Measurements from ENCODE around the gene ACTN4. TPM values are rescaled to one million over a fixed set of nuclear protein-coding genes. Genes with fewer than 3 reads are reported as not detected.

ACTN4 gene
- total and polyA plus RNA-seq, 2 experiments from 2014 or later: 68.9 to 427 TPM

DNA sequence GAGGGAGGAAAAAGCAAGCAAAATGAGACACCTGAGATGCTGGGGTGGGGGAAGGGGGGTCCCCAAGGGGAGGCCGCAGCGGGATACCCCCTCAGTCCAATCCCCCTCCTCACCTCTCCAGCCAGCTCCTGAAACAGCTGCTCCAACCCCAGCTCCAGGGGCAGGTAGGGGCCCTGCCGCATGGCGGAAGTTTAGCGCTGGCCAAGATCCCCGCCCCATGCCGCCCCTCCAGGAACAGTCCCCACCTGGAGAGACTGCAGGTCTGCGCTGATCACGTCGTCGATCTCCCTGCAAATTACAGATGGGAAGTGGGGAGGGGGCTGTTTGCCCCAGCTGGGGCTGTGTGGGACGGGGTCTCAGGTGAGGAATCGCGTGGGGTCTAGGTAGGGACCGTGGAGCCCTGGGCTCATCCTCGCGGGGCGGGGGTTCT, 87.8 kb downstream of the ACTN4 start:
- DNase-seq (ENCODE audit: low spot score): peak; percentile 84
- Histone ChIP-seq H3K36me3 (ENCODE audit: insufficient read depth) (peaks cover 3% of the 10 kb centered on the region), H4K20me1 (replicated peaks; ENCODE audit: insufficient read depth) (peaks cover 4% of the 10 kb centered on the region), H2AFZ (no peak overlapping the region), H3K9me2 (ENCODE audit: insufficient read depth) (no peaks in the 10 kb centered on the region), H3K4me3 (peak overlapping the region; percentile 69), H3F3A (replicated peaks; ENCODE audit: low read depth) (peaks cover 12% of the 10 kb centered on the region; the same call in 1 of the 2 replicates), H3K4me1 (ENCODE audit: insufficient read depth) (peaks cover 13% of the 10 kb centered on the region), H3K27ac (ENCODE audit: low read depth) (no peak overlapping the region), H3K79me2 (replicated peaks; ENCODE audit: insufficient read depth) (no peaks in the 10 kb centered on the region), H3K27me3 (ENCODE audit: insufficient read depth) (peaks cover 10% of the 10 kb centered on the region), H3K4me2 (peak overlapping the region; percentile 84)
- Mint-ChIP-seq H3K27me3 (ENCODE audit: insufficient read depth, low read depth, poor library complexity) (peaks cover 44% of the 10 kb centered on the region), H3K9me3 (no peaks in the 10 kb centered on the region; the same call in 2 of the 3 replicates), H3K4me1 (peaks cover 18% of the 10 kb centered on the region), H3K4me3 (peak overlapping the region; percentile 75), H3K27ac (no peak overlapping the region), H3K36me3 (ENCODE audit: low read depth) (peaks cover 24% of the 10 kb centered on the region)
- TF ChIP-seq ZNF331 (CRISPR knock-in tag; IDR thresholded peaks at IDR 0.05; ENCODE audit: low read depth): no peak
- TF ChIP-seq, protein P1, sequence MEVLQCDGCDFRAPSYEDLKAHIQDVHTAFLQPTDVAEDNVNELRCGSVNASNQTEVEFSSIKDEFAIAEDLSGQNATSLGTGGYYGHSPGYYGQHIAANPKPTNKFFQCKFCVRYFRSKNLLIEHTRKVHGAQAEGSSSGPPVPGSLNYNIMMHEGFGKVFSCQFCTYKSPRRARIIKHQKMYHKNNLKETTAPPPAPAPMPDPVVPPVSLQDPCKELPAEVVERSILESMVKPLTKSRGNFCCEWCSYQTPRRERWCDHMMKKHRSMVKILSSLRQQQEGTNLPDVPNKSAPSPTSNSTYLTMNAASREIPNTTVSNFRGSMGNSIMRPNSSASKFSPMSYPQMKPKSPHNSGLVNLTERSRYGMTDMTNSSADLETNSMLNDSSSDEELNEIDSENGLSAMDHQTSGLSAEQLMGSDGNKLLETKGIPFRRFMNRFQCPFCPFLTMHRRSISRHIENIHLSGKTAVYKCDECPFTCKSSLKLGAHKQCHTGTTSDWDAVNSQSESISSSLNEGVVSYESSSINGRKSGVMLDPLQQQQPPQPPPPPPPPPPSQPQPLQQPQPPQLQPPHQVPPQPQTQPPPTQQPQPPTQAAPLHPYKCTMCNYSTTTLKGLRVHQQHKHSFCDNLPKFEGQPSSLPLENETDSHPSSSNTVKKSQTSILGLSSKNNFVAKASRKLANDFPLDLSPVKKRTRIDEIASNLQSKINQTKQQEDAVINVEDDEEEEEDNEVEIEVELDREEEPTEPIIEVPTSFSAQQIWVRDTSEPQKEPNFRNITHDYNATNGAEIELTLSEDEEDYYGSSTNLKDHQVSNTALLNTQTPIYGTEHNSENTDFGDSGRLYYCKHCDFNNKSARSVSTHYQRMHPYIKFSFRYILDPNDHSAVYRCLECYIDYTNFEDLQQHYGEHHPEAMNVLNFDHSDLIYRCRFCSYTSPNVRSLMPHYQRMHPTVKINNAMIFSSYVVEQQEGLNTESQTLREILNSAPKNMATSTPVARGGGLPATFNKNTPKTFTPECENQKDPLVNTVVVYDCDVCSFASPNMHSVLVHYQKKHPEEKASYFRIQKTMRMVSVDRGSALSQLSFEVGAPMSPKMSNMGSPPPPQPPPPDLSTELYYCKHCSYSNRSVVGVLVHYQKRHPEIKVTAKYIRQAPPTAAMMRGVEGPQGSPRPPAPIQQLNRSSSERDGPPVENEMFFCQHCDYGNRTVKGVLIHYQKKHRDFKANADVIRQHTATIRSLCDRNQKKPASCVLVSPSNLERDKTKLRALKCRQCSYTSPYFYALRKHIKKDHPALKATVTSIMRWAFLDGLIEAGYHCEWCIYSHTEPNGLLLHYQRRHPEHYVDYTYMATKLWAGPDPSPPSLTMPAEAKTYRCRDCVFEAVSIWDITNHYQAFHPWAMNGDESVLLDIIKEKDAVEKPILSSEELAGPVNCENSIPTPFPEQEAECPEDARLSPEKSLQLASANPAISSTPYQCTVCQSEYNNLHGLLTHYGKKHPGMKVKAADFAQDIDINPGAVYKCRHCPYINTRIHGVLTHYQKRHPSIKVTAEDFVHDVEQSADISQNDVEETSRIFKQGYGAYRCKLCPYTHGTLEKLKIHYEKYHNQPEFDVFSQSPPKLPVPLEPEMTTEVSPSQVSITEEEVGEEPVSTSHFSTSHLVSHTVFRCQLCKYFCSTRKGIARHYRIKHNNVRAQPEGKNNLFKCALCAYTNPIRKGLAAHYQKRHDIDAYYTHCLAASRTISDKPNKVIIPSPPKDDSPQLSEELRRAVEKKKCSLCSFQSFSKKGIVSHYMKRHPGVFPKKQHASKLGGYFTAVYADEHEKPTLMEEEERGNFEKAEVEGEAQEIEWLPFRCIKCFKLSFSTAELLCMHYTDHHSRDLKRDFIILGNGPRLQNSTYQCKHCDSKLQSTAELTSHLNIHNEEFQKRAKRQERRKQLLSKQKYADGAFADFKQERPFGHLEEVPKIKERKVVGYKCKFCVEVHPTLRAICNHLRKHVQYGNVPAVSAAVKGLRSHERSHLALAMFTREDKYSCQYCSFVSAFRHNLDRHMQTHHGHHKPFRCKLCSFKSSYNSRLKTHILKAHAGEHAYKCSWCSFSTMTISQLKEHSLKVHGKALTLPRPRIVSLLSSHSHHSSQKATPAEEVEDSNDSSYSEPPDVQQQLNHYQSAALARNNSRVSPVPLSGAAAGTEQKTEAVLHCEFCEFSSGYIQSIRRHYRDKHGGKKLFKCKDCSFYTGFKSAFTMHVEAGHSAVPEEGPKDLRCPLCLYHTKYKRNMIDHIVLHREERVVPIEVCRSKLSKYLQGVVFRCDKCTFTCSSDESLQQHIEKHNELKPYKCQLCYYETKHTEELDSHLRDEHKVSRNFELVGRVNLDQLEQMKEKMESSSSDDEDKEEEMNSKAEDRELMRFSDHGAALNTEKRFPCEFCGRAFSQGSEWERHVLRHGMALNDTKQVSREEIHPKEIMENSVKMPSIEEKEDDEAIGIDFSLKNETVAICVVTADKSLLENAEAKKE (CRISPR knock-in tag; IDR thresholded peaks at IDR 0.05): no peak
- peak; percentile 50 for TF ChIP-seq POLR2AphosphoS5 (IDR thresholded peaks at IDR 0.05; ENCODE audit: low read depth)
- ATAC-seq: peak; percentile 57

DNA sequence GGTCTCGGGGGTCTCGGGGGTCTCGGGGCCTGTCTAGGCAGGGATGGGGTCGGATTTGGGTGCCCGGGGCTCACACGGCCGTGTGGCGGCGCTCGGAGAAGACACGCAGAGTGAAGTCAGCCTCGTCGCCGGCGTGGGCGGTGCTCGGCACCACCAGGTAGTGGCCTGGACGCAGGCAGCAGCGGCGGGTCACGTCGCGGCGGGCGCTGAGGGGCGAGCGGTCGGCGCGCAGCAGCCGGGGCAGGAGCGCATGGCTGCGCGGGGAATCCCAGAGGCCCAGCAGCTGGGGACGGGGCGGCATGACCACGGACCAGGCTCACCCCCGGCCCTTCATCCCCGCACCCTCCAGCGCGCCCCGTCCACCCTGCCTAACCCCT, 88.6 kb downstream of the ACTN4 start:
- Mint-ChIP-seq H3K27me3 (ENCODE audit: insufficient read depth, low read depth, poor library complexity) (peaks cover 40% of the 10 kb centered on the region), H3K27ac (no peak overlapping the region), H3K36me3 (ENCODE audit: low read depth) (peaks cover 20% of the 10 kb centered on the region), H3K4me1 (peaks cover 14% of the 10 kb centered on the region), H3K4me3 (peak overlapping the region; percentile 61; the same call in 2 of the 3 replicates), H3K9me3 (no peaks in the 10 kb centered on the region; the same call in 2 of the 3 replicates)
- no peak overlapping the region for H3K27ac ChIP-seq (ENCODE audit: low read depth)
- H4K20me1 ChIP-seq (replicated peaks; ENCODE audit: insufficient read depth): no peaks in the 10 kb centered on the region
- H3K9me2 ChIP-seq (ENCODE audit: insufficient read depth): no peaks in the 10 kb centered on the region
- DNase-seq (ENCODE audit: low spot score) (peak; percentile 58), ATAC-seq (peak; percentile 30)
- H2AFZ ChIP-seq: no peak overlapping the region
- peak overlapping the region; percentile 86 for H3K4me2 ChIP-seq
- peaks cover 10% of the 10 kb centered on the region for H3K27me3 ChIP-seq (ENCODE audit: insufficient read depth)
- H3K36me3 ChIP-seq (ENCODE audit: insufficient read depth): no peaks in the 10 kb centered on the region
- H3K4me3 ChIP-seq: peak overlapping the region; percentile 61
- H3K4me1 ChIP-seq (ENCODE audit: insufficient read depth): peaks cover 13% of the 10 kb centered on the region
- peaks cover 6% of the 10 kb centered on the region; the same call in 1 of the 2 replicates for H3F3A ChIP-seq (replicated peaks; ENCODE audit: low read depth)
- H3K79me2 ChIP-seq (replicated peaks; ENCODE audit: insufficient read depth): no peaks in the 10 kb centered on the region
- no peak for TF ChIP-seq POLR2AphosphoS5 (IDR thresholded peaks at IDR 0.05; ENCODE audit: low read depth)
- no peak for TF ChIP-seq ZNF114 (CRISPR knock-in tag; IDR thresholded peaks at IDR 0.05)
- no peak for TF ChIP-seq ZNF331 (CRISPR knock-in tag; IDR thresholded peaks at IDR 0.05; ENCODE audit: low read depth)
- TF ChIP-seq, protein P2, sequence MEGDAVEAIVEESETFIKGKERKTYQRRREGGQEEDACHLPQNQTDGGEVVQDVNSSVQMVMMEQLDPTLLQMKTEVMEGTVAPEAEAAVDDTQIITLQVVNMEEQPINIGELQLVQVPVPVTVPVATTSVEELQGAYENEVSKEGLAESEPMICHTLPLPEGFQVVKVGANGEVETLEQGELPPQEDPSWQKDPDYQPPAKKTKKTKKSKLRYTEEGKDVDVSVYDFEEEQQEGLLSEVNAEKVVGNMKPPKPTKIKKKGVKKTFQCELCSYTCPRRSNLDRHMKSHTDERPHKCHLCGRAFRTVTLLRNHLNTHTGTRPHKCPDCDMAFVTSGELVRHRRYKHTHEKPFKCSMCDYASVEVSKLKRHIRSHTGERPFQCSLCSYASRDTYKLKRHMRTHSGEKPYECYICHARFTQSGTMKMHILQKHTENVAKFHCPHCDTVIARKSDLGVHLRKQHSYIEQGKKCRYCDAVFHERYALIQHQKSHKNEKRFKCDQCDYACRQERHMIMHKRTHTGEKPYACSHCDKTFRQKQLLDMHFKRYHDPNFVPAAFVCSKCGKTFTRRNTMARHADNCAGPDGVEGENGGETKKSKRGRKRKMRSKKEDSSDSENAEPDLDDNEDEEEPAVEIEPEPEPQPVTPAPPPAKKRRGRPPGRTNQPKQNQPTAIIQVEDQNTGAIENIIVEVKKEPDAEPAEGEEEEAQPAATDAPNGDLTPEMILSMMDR (conservative IDR thresholded peaks at IDR 0.05; ENCODE audit: low read depth in 2 of 2): no peak
- no peak for TF ChIP-seq EZH2 (IDR thresholded peaks at IDR 0.05; ENCODE audit: low read depth, unreplicated experiment)

Data from GM23338 (cell line).